Transverse colon (tissue), 4 donors: ENCODE measurements around the gene INMT. TPM values are rescaled to one million over a fixed set of nuclear protein-coding genes. Genes with fewer than 3 reads are reported as not detected.

Experiments
- DNase-seq: peaks from one replicate; pipeline ENCODE4 v3.0.0-alpha.2; 2019
- H3K27ac ChIP-seq, 4 donors: fragments of 200-600 bp; sonication (generic); 2 replicates each; pipeline ENCODE4 v1.5.1; 2016 to 2018; ENCODE audit warnings: inconsistent platforms in 4 of 4
- H3K27me3 ChIP-seq: fragments of 200-600 bp; sonication (generic); 2 replicates; pipeline ENCODE4 v1.5.1; 2017; ENCODE audit warnings: inconsistent platforms
- H3K36me3 ChIP-seq, 4 donors: fragments of 200-600 bp; sonication (generic); 2 replicates each; pipeline ENCODE4 v1.5.1; 2017 to 2019; ENCODE audit warnings: inconsistent platforms in 4 of 4
- H3K4me1 ChIP-seq, 4 donors: fragments of 200-600 bp; sonication (generic); 2 replicates each; pipeline ENCODE4 v1.5.1; 2017 to 2020; ENCODE audit warnings: inconsistent platforms in 4 of 4
- H3K4me3 ChIP-seq, 4 donors: fragments of 200-600 bp; sonication (generic); 1 replicate in 1 of 4; 2 replicates in 3 of 4; pipeline versions ENCODE4 v1.5.1 to v1.6.1; 2017 to 2019; ENCODE audit warnings: inconsistent platforms in 4 of 4
- H3K9me3 ChIP-seq, 2 donors: fragments of 200-600 bp; sonication (generic); 2 replicates each; pipeline ENCODE4 v1.5.1; 2017 to 2019; ENCODE audit warnings: inconsistent platforms in 2 of 2
- CTCF ChIP-seq, 5 experiments: fragments of 200-600 bp in 3 of 5; fragments of 450-650 bp in 2 of 5; sonication (generic) in 3 of 5; IDR thresholded peaks; 1 replicate in 2 of 5; 2 replicates in 3 of 5; pipeline ENCODE4 v1.5.1; 2016 to 2017; ENCODE audit warnings: antibody characterized with exemption in 5 of 5, inconsistent platforms in 3 of 5, mild to moderate bottlenecking in 2 of 5, moderate library complexity in 1 of 5
- EP300 ChIP-seq: sonication (generic); formaldehyde crosslinking; IDR thresholded peaks from one replicate; pipeline ENCODE4 v1.6.1; 2017; ENCODE audit warnings: antibody characterized with exemption, low read depth
- POLR2A ChIP-seq: fragments of 450-650 bp; IDR thresholded peaks from one replicate; pipeline ENCODE4 v1.6.1; 2016; ENCODE audit warnings: antibody characterized with exemption, mild to moderate bottlenecking, moderate library complexity
- POLR2AphosphoS5 ChIP-seq, 3 donors: sonication (generic); formaldehyde crosslinking; IDR thresholded peaks; one replicate each; pipeline ENCODE4 v1.6.1; 2016; ENCODE audit warnings: antibody characterized with exemption in 3 of 3
- WGBS, 2 donors: methylation state at CpG; one replicate each; pipeline ENCODE4 v1.1.5; 2018; ENCODE audit warnings: low coverage in 1 of 2; 5-methylcytosine and 5-hydroxymethylcytosine counted together
- in situ Hi-C, 4 donors: fragments of 200-750 bp; cut with MboI; loops; one replicate each; pipeline versions ENCODE4 v1.15.0 to v1.15.1; 2017; ENCODE audit warnings: low sequenced_read_pairs in 3 of 4, low pct_ligation_motif_present in 1 of 4, low pct_unique_long_range_greater_than_20kb in 1 of 4
- intact Hi-C: fragments of 100-400 bp; cut with DNase I; formaldehyde crosslinking; loops from one replicate; pipeline ENCODE4 v1.15.1; 2023; ENCODE audit warnings: low total_unique reads
- total RNA-seq, 4 donors: library from RNA; depleted of rRNA; stranded (reverse); fragments of >200 nt; gene quantifications; one replicate each; pipeline ENCODE4 v1.1.0, GENCODE V29; 2016

INMT gene
- total RNA-seq, 4 donors from 2014 or later = 3.8 to 15.5 (median 8.7) TPM

- intact Hi-C loops (no loop called here), in situ Hi-C loops (no loop called here)
- H3K27ac ChIP-seq = no peak overlapping the region
- no peaks in the 10 kb centered on the region for H3K9me3 ChIP-seq
- H3K27me3 ChIP-seq = no peaks in the 10 kb centered on the region
- H3K4me1 ChIP-seq = no peaks in the 10 kb centered on the region
- no peak for TF ChIP-seq POLR2AphosphoS5 (IDR thresholded peaks at IDR 0.05)
- TF ChIP-seq CTCF (IDR thresholded peaks at IDR 0.05) = no peak
- TF ChIP-seq EP300 = no peak
- no peak for TF ChIP-seq POLR2A
- no peaks in the 10 kb centered on the region for H3K36me3 ChIP-seq
- H3K4me3 ChIP-seq = no peak overlapping the region
- WGBS, 2 donors = 63 to 88% methylated on average over 1 of the region's 1 CpG
- no peak for DNase-seq
Observed at GRCh38 chr7:30787486-30787885, 35.6 kb downstream of the INMT start.

- no peak for TF ChIP-seq POLR2A
- no peak for TF ChIP-seq CTCF (IDR thresholded peaks at IDR 0.05)
- TF ChIP-seq EP300 = no peak
- TF ChIP-seq POLR2AphosphoS5 (IDR thresholded peaks at IDR 0.05) = no peak
- Histone ChIP-seq H3K4me1 (no peaks in the 10 kb centered on the region), H3K27ac (peak overlapping the region in 2 of 4 donors; percentile 18 to 24), H3K36me3 (no peaks in the 10 kb centered on the region), H3K9me3 (no peaks in the 10 kb centered on the region), H3K27me3 (no peaks in the 10 kb centered on the region), H3K4me3 (no peak overlapping the region)
- no peak for DNase-seq
- in situ Hi-C loops = no loop called here
- 67 to 80% methylated on average over 6 to 11 of the region's 11 CpGs for WGBS, 2 donors
- intact Hi-C loops = no loop called here
Observed at GRCh38 chr7:30788640-30789333, 36.9 kb downstream of the INMT start.

GRCh38 chr7:30789334-30789711 is 37.4 kb downstream of the INMT start:
- in situ Hi-C loops (no loop called here), intact Hi-C loops (no loop called here)
- 86 to 90% methylated on average over 2 to 3 of the region's 3 CpGs for WGBS, 2 donors
- Histone ChIP-seq H3K9me3 (no peaks in the 10 kb centered on the region), H3K4me3 (no peak overlapping the region), H3K27me3 (no peaks in the 10 kb centered on the region), H3K4me1 (no peaks in the 10 kb centered on the region), H3K27ac (peak overlapping the region in 2 of 4 donors; percentile 18 to 24), H3K36me3 (no peaks in the 10 kb centered on the region)
- no peak for DNase-seq
- no peak for TF ChIP-seq EP300
- TF ChIP-seq CTCF (IDR thresholded peaks at IDR 0.05) = no peak
- TF ChIP-seq POLR2AphosphoS5 (IDR thresholded peaks at IDR 0.05) = no peak
- TF ChIP-seq POLR2A = no peak

- 84 to 100% methylated on average over 2 to 4 of the region's 4 CpGs for WGBS, 2 donors
- intact Hi-C loops = no loop called here
- Histone ChIP-seq H3K9me3 (no peaks in the 10 kb centered on the region), H3K4me1 (no peaks in the 10 kb centered on the region), H3K27me3 (no peaks in the 10 kb centered on the region), H3K27ac (no peak overlapping the region), H3K4me3 (no peak overlapping the region), H3K36me3 (no peaks in the 10 kb centered on the region)
- DNase-seq = no peak
- TF ChIP-seq CTCF (IDR thresholded peaks at IDR 0.05) (no peak), EP300 (no peak), POLR2AphosphoS5 (IDR thresholded peaks at IDR 0.05) (no peak), POLR2A (no peak)
- in situ Hi-C loops = no loop called here
Observed at GRCh38 chr7:30790356-30790755, 38.4 kb downstream of the INMT start.
